Measurements from ENCODE around the gene CXCL14.

CXCL14 gene

GRCh38 chr5:135578685-135579341, at the start of gene CXCL14:
Gene CXCL14, minus strand, starts transcription at chr5:135578991. Its CDS starts 213 bp downstream, at chr5:135578778.
- no peak for DNase-seq (ENCODE audit: low spot score)

- no peak for DNase-seq (ENCODE audit: low spot score)
Observed at GRCh38 chr5:135626636-135627035, 47.8 kb upstream of the CXCL14 start.

- no peak for DNase-seq (ENCODE audit: low spot score)
Observed at GRCh38 chr5:135625961-135626360, 47.2 kb upstream of the CXCL14 start.

GRCh38 chr5:135625486-135625885, 46.7 kb upstream of the CXCL14 start:
- no peak for DNase-seq (ENCODE audit: low spot score)

GRCh38 chr5:135625061-135625460, 46.3 kb upstream of the CXCL14 start:
- DNase-seq (ENCODE audit: low spot score) = no peak

GRCh38 chr5:135623186-135623715, 44.5 kb upstream of the CXCL14 start:
- no peak for DNase-seq (ENCODE audit: low spot score)

DNA sequence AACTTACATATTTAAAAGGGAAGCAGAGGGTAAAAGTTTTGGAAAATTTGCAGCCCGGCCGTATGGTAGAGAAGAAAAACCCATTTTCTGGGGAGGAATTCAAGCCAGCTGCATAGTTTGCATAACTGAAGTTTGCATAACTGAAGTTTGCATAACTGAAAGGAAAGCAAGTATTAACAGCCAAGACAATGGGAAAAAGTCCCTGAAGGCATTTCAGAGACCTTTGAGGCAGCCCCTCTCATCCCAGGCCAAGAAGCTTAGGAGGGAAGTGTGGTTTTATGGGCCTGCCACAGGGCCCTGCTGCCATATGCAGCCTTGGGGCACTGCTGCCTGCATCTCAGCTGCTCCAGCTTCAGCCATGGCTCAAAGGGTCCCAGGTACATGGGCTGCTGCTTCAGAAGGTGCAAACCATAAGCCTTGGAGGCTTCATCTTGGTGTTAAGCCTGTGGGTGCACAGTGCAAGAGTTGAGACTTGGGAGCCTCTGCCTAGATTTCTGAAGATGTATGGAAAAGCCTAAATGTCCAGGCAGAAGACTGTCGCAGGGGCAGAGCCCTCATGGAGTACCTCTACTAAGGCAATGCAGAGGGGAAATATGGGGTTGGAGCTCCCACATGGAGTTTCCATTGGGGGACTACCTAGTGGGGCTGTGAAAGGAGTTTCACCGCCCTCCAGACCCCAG, 36.9 kb upstream of the CXCL14 start:
- DNase-seq (ENCODE audit: low spot score) = no peak

- no peak for DNase-seq (ENCODE audit: low spot score)
Observed at GRCh38 chr5:135615171-135615570, 36.4 kb upstream of the CXCL14 start.

DNA sequence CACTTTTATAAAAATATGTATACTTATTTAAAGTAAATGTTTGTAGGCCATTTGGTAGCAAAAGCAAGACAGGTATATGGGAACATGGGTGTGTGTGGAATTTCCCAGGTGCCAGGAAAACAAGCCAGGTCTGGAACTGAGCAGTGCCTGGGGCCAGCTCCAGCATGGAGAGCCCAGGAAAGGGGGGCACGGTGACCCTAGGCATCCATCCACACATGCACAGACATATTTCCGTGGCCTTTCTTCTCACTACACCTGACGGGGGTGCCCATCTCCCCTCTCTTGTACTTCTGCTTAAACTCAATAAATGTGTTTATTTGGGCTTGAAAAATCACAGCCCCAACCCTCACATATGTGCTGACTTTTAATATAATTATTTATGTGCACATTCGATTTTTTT, 31.2 kb upstream of the CXCL14 start:
- no peak for DNase-seq (ENCODE audit: low spot score)

DNA sequence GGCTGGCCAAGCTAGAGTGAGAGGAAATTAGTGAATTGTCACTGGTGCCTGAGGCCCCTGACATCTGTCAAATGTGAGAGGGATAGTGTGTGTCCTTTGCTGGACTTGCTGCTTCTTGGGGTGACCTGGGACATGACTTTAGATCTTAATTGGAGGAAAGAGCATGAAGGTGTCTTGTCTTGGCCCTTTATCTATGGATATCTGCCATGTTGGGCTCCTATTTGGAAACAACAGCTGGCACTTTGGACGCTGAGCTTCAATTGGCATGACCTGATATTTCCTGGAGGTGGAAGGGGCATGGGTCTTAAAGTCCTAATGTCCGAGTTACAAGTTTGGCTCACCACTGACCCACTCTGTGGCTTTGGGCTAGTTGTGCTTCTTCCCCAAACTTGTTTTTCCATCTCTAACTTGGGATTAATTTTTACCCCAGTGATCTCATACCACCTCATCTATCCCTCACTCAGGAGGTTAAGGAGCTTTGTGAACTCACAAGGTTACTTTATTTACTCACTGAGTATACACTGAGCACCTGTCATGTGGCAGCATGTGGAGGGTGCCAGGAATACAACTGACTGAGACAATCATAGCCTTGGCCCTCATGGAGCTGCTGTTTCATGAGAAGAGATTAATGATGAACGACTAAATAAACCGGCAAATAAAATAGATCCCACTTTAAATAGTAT, 30.1 kb upstream of the CXCL14 start:
- DNase-seq (ENCODE audit: low spot score) = no peak

- DNase-seq (ENCODE audit: low spot score) = no peak
Observed at GRCh38 chr5:135608361-135608760, 29.6 kb upstream of the CXCL14 start.

DNA sequence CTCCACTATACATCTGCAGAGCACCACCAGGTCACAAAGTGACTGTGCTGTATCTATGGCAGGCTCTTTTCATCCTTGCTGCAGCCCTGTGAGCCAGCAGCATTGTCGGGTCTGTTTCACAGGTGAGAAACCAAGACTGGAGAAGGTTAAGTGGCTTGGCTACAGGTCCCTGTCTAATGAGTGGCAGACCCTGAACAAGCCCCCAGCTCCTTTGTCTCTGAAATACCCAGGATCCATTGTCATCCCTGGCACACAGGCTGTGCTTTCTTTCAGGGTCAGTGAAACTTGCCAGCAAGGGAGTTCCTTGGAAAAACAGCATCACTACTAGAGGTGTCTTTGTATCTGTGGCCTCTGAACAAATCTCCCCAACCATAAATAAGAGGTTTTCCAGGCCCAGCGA, 27.6 kb upstream of the CXCL14 start:
- DNase-seq (ENCODE audit: low spot score) = no peak

GRCh38 chr5:135605221-135605620, 26.4 kb upstream of the CXCL14 start:
- no peak for DNase-seq (ENCODE audit: low spot score)

DNA sequence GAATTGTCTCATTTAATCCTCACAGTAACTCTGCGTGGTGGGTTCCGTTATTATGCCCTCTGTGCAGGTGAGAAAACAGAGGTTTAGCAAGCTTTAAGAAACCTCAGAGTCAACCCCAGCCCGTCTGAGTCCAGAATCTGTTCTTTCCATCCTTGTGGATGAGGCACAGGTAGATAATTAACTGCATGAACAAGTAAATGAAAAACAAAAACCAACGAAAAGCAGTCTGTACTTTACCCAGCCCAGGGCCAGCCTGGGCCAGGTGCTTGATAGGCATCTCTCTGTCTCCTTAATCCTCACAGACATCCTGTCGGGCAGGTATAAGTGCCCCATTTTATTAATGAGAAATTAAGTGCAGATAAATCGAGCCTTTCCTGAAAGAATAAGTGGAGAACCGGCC, 25.3 kb upstream of the CXCL14 start:
- no peak for DNase-seq (ENCODE audit: low spot score)

GRCh38 chr5:135602882-135603721, 24.3 kb upstream of the CXCL14 start:
- DNase-seq (ENCODE audit: low spot score) = no peak

DNA sequence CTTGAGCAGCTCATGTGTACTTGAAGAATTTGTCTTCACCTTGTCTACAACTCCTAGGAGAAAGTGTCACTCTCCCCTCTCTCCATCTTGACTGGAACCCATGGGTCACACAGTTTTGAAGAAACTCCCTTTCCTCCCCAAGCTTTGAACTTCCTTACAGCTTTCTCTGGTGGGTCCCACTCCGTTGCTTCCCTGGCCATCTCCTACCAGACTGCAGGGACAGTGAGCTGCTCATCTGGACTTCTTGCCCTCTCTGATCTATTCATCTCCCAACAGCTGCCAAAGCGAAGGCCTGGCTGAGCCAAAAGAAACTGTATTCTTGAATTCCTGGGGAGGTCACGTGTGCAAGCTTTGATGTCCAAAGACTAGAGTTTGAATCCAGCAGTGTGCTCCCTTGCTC, 22.7 kb upstream of the CXCL14 start:
- no peak for DNase-seq (ENCODE audit: low spot score)

GRCh38 chr5:135600971-135601381, 22.2 kb upstream of the CXCL14 start:
- no peak for DNase-seq (ENCODE audit: low spot score)

- no peak for DNase-seq (ENCODE audit: low spot score)
Observed at GRCh38 chr5:135600152-135600570, 21.4 kb upstream of the CXCL14 start.

DNA sequence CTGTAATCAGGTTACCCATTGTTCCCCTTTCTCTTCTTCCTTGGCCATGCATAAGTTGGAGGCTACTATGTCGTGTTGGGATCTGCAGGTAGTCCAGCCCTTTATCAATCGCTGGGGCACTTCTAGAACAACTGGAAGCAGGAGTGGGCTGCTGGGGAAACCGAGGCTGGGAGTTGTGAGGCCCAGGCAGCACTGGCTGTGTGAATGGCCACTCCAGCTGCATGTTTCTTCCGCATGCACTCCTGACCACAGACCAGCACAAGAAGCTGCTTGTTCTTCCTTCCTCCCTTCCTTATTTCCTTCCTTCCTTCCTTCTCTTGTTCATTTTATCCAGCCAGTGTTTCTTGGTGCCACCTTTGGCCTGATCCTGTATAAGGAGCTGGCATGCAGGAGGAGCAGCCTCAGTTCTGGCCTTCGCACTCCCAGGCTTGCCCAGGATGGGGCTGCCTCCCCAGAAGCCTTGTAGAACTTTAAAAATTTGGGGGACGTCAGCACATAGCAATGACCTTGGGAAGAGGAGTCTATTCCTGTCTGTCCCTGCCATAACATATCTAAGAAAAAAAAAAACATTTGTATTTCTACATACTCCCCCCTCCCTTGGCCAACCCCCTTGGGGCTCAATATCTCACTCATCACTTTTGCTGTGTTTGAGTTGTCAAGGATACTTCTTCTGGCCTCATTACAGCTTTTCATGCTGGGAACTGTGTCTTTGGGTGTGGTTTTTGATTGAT, 20.8 kb upstream of the CXCL14 start:
- DNase-seq (ENCODE audit: low spot score) = no peak

- no peak for DNase-seq (ENCODE audit: low spot score)
Observed at GRCh38 chr5:135598691-135599395, 20.1 kb upstream of the CXCL14 start.

- DNase-seq (ENCODE audit: low spot score) = no peak
Observed at GRCh38 chr5:135596788-135597187, 18.0 kb upstream of the CXCL14 start.
